AG10803 (cell line): ENCODE results near the gene SIDT1.

Source experiments
- DNase-seq: peaks from one replicate; pipeline ENCODE4 v3.0.0; 2010; ENCODE audit warnings: low read depth
- H3K4me3 ChIP-seq: 2 replicates; pipeline ENCODE4 v1.5.1; 2011; ENCODE audit warnings: mild to moderate bottlenecking, low read length, control low read depth
- CTCF ChIP-seq: conservative IDR thresholded peaks from 2 replicates; pipeline ENCODE4 v1.5.1; 2011; ENCODE audit warnings: mild to moderate bottlenecking, low read length, control low read depth, inconsistent platforms

SIDT1 gene

GRCh38 chr3:113570158-113570557, 37.8 kb downstream of the SIDT1 start:
- H3K4me3 ChIP-seq: no peak overlapping the region
- no peak for TF ChIP-seq CTCF
- DNase-seq: no peak

GRCh38 chr3:113571360-113571759, 39.0 kb downstream of the SIDT1 start:
- H3K4me3 ChIP-seq: no peak overlapping the region
- no peak for TF ChIP-seq CTCF
- no peak for DNase-seq

GRCh38 chr3:113573728-113574127, 41.4 kb downstream of the SIDT1 start:
- H3K4me3 ChIP-seq: no peak overlapping the region
- no peak for TF ChIP-seq CTCF
- DNase-seq: no peak

- DNase-seq: no peak
- no peak overlapping the region for H3K4me3 ChIP-seq
- no peak for TF ChIP-seq CTCF
Observed at GRCh38 chr3:113574213-113574612, 41.9 kb downstream of the SIDT1 start.

GRCh38 chr3:113575206-113575605, 42.9 kb downstream of the SIDT1 start:
- no peak for TF ChIP-seq CTCF
- no peak for DNase-seq
- H3K4me3 ChIP-seq: no peak overlapping the region

GRCh38 chr3:113585228-113585627, 52.9 kb downstream of the SIDT1 start:
- TF ChIP-seq CTCF: no peak
- no peak for DNase-seq
- H3K4me3 ChIP-seq: no peak overlapping the region

- H3K4me3 ChIP-seq: no peak overlapping the region
- TF ChIP-seq CTCF: no peak
- no peak for DNase-seq
Observed at GRCh38 chr3:113585720-113586119, 53.4 kb downstream of the SIDT1 start.
